HG03025 (cell line): ENCODE results near the gene WDR33.

ENCODE experiments used
- ATAC-seq: cut with Tn5 transposase; IDR thresholded peaks from one replicate; pipeline ENCODE4 v1.9.1; 2021; ENCODE audit warnings: mild to moderate bottlenecking, moderate library complexity; ENCODE audit not compliant: unreplicated experiment, low FRiP score

The WDR33 gene

DNA sequence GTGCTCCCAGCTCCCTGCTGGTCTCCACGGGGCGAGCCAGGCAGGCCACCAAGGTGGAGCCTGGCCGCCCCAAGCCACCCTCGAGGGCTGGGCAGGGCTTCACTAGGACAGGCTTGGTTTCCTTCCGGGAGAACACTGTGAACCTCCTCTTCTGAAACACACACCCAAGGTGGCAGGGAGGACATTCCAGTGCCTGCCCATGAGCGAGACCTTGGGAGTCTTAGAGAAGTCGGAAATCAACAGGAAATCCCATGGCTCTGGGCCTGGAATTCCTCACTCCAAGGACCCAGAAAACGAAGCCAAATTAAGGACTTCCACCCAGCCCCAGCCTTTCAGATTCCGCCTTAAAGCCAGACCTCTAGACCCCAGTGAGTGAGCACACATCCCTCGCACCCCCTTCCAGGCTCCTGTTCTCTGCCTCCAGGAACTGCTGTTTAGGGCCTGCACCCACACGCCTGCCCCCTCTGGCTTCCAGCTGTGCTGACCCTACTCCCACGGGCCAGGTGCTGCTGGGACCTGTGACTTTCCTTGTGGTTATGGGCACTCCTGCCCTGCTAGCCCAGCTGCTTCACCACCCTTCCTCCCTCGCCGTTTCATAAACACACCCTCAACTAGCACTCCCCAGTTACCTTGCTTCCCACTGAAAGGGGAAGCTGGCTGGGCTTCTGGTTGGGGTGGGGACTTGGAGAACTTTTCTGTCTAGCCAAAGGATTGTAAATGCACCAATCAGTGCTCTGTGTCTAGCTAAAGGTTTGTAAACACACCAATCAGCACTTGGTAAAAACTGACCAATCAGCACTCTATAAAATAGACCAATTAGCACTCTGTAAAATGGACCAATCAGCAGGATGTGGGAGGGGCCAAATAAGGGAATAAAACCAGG, 151.3 kb downstream of the WDR33 start:
- ATAC-seq: no peak

- ATAC-seq: no peak
These were observed 152.1 kb downstream of the WDR33 start for GRCh38 chr2:127658641-127659407.

- no peak for ATAC-seq
These were observed 152.8 kb downstream of the WDR33 start for GRCh38 chr2:127658146-127658545.

DNA sequence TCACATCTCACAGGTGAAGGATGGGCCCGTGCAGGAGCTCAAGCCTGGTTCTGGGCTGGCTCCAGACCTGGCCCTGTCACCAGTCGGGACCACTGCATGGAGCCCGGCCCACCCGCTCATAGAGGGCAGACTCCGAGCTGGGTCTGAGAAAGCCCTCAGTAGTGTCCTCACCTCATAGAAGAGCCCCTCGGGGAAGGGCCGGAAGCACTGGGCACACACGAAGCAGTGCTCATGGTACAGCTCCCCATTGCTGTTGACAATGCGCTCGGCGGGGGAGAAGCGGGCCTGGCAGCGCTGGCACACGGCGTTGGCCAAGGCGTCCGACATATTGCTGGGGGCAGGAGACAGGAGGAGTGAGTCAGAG, 153.8 kb downstream of the WDR33 start:
- no peak for ATAC-seq

GRCh38 chr2:127656569-127657231, 154.3 kb downstream of the WDR33 start:
- ATAC-seq: no peak

DNA sequence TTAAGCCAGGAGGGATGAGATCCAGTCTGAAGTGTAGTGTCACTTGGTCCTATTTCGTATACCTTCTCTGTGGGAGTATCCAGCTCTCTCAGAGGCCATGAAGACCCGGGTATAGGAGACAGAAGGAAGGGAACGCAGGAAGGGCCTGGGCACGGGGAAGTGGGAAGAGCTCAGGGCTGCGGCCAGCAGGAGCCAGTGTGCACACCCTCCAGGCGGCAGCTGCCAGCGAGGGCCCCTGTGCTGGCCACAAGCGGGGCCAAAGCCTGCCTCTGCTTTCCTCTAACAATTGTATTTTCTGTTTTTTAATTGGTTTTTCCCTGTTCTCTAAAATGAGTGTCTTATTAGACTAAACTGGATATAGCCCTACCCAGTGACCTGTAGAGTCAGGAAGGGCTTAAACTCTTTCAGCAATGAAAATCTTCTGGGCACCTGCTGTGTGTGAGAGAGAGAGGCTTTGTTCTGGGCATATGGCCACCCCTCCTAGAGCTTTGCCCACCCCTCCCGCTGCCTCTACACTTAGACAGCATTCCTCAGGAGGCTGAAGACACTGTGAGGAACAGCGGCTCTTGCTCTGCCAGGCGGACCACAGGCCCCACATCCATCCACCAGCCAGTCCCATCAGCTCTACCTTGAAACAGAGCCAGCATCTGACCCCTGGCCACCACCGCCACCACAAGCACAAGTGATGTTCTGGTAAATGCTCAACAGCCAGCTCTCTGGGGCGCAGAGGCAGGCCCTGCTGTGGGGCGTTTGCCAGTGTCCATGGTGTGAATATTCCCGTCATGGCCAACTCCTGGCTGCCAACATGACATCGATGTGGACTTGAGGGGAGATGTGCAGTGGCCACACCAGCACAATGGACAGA, 155.5 kb downstream of the WDR33 start:
- no peak for ATAC-seq

- ATAC-seq: no peak
These were observed 156.2 kb downstream of the WDR33 start for GRCh38 chr2:127654838-127655175.

DNA sequence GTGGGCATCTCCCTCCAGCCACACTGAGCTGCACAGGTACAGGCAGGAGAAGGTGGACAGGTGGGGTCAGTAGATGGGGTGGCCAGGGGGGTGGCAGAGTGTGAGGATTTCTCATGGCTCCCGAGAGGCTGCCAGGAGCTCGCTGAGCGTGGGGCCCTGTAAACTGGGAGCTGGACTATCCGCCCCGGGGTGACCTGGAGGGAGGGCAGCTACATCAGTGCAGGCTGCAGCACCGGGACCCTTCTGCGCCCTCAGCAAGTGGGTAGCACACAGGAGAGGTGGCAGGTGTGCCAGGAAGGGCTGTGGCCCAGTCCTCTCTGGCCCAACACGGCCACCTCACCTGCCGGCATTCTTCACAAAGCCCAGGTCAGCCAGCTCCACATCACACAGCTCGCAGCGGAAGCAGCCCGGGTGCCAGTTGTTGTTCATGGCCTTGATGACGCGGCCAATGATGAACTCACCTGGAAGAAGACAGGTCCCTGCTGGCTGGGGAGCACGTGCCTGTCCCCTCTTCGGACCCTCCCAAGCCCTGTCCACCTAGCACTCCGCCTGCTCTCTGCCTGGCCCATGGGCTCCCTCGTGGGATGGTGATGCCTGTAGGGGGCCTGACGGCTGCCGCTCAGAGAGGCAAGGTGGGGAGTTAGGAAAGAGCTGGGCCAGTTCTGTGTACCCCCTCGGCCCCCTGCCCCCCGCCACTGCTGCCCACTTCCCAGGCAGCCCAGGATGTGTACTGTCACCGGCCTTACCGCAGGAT, 156.7 kb downstream of the WDR33 start:
- no peak for ATAC-seq

- ATAC-seq: no peak
These were observed 157.4 kb downstream of the WDR33 start for GRCh38 chr2:127653421-127654083.

DNA sequence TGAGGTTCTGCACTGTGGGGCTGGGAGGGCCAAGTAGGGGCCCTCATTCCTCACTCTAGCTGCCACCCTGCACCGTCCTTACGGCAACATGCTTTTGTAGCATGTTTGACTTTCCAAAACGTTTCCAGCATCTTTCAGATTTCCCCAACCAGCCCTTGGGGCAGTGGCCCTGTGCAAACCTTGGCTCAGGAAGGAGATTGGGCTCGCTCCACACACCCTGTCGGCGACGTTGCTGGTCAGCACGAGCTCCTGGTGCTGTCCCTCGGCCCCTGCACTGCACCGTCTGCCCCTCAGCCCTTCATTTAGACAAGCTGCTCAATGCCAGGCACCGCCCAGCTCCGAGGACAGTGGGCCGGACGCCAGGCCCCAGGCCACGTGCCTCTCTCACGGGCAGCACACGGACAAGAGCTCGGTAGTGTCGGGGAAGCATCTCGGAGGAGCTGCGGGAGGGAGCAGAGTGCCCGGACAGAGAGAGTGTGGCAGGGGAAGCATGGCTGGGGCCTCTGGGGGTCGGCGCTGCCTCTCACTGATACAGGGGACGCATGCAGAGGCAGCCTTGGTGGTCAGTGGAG, 158.1 kb downstream of the WDR33 start:
- no peak for ATAC-seq

- no peak for ATAC-seq
These were observed 158.9 kb downstream of the WDR33 start for GRCh38 chr2:127651971-127652550.

DNA sequence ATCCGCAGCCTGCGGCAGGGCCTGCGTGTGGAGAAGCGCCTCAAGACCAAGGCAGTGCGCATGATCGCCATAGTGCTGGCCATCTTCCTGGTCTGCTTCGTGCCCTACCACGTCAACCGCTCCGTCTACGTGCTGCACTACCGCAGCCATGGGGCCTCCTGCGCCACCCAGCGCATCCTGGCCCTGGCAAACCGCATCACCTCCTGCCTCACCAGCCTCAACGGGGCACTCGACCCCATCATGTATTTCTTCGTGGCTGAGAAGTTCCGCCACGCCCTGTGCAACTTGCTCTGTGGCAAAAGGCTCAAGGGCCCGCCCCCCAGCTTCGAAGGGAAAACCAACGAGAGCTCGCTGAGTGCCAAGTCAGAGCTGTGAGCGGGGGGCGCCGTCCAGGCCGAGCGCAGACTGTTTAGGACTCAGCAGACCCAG, 159.6 kb downstream of the WDR33 start:
- no peak for ATAC-seq
